H1 (cell line): ENCODE results near the gene TRIM65. TPM values are rescaled to one million over a fixed set of nuclear protein-coding genes. Genes with fewer than 3 reads are reported as not detected.

Source experiments
- CREB1 ChIP-seq: IDR thresholded peaks from 2 replicates; pipeline ENCODE4 v1.6.1; 2012; ENCODE audit warnings: inconsistent platforms
- FOSL1 ChIP-seq: IDR thresholded peaks from 2 replicates; pipeline ENCODE4 v1.6.1; 2011; ENCODE audit warnings: mild to moderate bottlenecking, low read depth, low read length, moderate library complexity; ENCODE audit not compliant: insufficient read depth
- HDAC6 ChIP-seq: IDR thresholded peaks from one replicate; pipeline ENCODE4 v1.7.1; 2012; ENCODE audit warnings: low read depth, mild to moderate bottlenecking, inconsistent platforms, low read length, moderate library complexity
- JUN ChIP-seq: IDR thresholded peaks from 2 replicates; pipeline ENCODE4 v1.6.1; 2011; ENCODE audit warnings: low read depth, mild to moderate bottlenecking, improper control_type of control experiment, low read length
- POU5F1 ChIP-seq: IDR thresholded peaks from 2 replicates; pipeline ENCODE4 v1.6.1; 2011; ENCODE audit warnings: low read depth, mild to moderate bottlenecking, low read length, moderate library complexity
- SIN3A ChIP-seq, 2 experiments: IDR thresholded peaks in 1 of 2; conservative IDR thresholded peaks in 1 of 2; 2 replicates each; pipeline ENCODE4 v1.6.1; 2011 to 2012; ENCODE audit warnings: low read length in 2 of 2, improper control_type of control experiment in 1 of 2, low read depth in 1 of 2, mild to moderate bottlenecking in 1 of 2
- SP2 ChIP-seq: IDR thresholded peaks from 2 replicates; pipeline ENCODE4 v1.6.1; 2012; ENCODE audit warnings: mild to moderate bottlenecking, low read length, inconsistent platforms
- SP4 ChIP-seq: IDR thresholded peaks from 2 replicates; pipeline ENCODE4 v1.6.1; 2012; ENCODE audit warnings: low read length, inconsistent platforms
- polyA plus RNA-seq, 7 experiments: library from polyadenylated mRNA; depleted of rRNA in 3 of 7; stranded (reverse) in 5 of 7; unstranded in 2 of 7; fragments of >200 nt in 5 of 7; fragments of 200-250 nt in 2 of 7; gene quantifications; 1 replicate in 5 of 7; 2 replicates in 1 of 7; 4 replicates in 1 of 7; pipeline versions ENCODE4 v1.2.1 to v1.2.3, GENCODE V29; 2011 to 2013; ENCODE audit warnings: missing spikeins in 2 of 7, mixed read lengths in 2 of 7
- total RNA-seq: library from RNA; stranded (reverse); fragmentation: NEBNext Ultra II Directional; extraction: Animal tissue kit (Norgen Biotek cat#: 25700); gene quantifications from 2 replicates; pipeline ENCODE4 v1.2.1, GENCODE V29; 2021

Gene TRIM65
- total and polyA plus RNA-seq, 2 of the 8 experiments (the other 6 are each of a cell fraction or from before 2014, with no cell fraction given): 21.2 to 48.6 TPM

DNA sequence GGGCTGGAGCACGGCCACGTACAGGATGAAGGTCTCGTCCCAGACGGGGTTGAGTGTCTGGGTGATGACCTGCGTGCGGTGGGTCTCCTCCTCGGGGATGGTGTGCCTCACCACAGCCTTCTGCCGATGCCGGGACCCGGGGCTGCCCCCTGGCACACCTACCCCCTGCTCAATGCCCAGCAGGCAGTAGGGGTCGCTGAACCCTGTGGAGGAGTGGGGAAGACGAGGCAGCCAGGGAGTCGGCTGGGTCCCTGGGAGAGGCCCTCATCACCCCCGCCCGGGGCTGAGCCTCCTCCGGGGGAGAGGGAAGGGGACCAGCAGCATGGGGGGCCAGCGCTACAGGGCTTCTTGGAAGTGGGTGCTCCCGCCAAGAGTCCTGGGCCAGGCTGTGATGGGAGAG lies 54.3 kb downstream of the TRIM65 start (continued):
- TF ChIP-seq JUN: no peak
- no peak for TF ChIP-seq FOSL1
- no peak for TF ChIP-seq SIN3A (conservative IDR thresholded peaks at IDR 0.05 in 1 of 2, IDR thresholded peaks at IDR 0.05 in 1 of 2; ENCODE audit: low read depth in 1 of 2, low read length in 2 of 2)
- no peak for TF ChIP-seq HDAC6
- no peak for TF ChIP-seq CREB1
- no peak for TF ChIP-seq SP2
- TF ChIP-seq POU5F1: no peak
- no peak for TF ChIP-seq SP4
- TF ChIP-seq, all 59 proteins: peak for 0
